HG02884 (cell line): ENCODE data around the gene GFRA4.

Experiments
- ATAC-seq: cut with Tn5 transposase; IDR thresholded peaks from one replicate; pipeline ENCODE4 v1.9.1; 2021; ENCODE audit warnings: mild to moderate bottlenecking, moderate library complexity; ENCODE audit not compliant: unreplicated experiment

Gene GFRA4

GRCh38 chr20:3694864-3695263, 31.7 kb upstream of the GFRA4 start:
- ATAC-seq = no peak

- ATAC-seq = no peak
Measured at GRCh38 chr20:3693376-3693775, 30.2 kb upstream of the GFRA4 start.

GRCh38 chr20:3692706-3693294, 29.6 kb upstream of the GFRA4 start:
- no peak for ATAC-seq

- ATAC-seq = no peak
Measured at GRCh38 chr20:3691897-3692296, 28.7 kb upstream of the GFRA4 start.

- ATAC-seq = no peak
Measured at GRCh38 chr20:3691306-3691705, 28.1 kb upstream of the GFRA4 start.

- ATAC-seq = no peak
Measured at GRCh38 chr20:3690413-3690812, 27.2 kb upstream of the GFRA4 start.

GRCh38 chr20:3689978-3690377, 26.8 kb upstream of the GFRA4 start:
- ATAC-seq = no peak

- ATAC-seq = no peak
Measured at GRCh38 chr20:3687655-3688054, 24.5 kb upstream of the GFRA4 start.

GRCh38 chr20:3686867-3687321, 23.7 kb upstream of the GFRA4 start:
- no peak for ATAC-seq

- no peak for ATAC-seq
Measured at GRCh38 chr20:3686421-3686820, 23.2 kb upstream of the GFRA4 start.

GRCh38 chr20:3685341-3685740, 22.1 kb upstream of the GFRA4 start:
- no peak for ATAC-seq

GRCh38 chr20:3681931-3682781, 19.0 kb upstream of the GFRA4 start, which contains the start of gene ADAM33:
Gene ADAM33 (minus strand): TSS chr20:3682010. CDS start chr20:3682004, 6 bp downstream.
- no peak for ATAC-seq

- ATAC-seq = no peak
Measured at GRCh38 chr20:3681352-3681930, 18.2 kb upstream of the GFRA4 start.

- ATAC-seq = no peak
Measured at GRCh38 chr20:3680701-3681351, 17.6 kb upstream of the GFRA4 start.

- ATAC-seq = no peak
Measured at GRCh38 chr20:3679749-3680700, 16.8 kb upstream of the GFRA4 start.

- ATAC-seq = no peak
Measured at GRCh38 chr20:3678856-3679720, 15.9 kb upstream of the GFRA4 start.

GRCh38 chr20:3678198-3678597, 15.0 kb upstream of the GFRA4 start:
- ATAC-seq = no peak

GRCh38 chr20:3677733-3678132, 14.5 kb upstream of the GFRA4 start:
- no peak for ATAC-seq
